Raji (cell line): ENCODE results near the gene CDC42EP2.
A peak's percentile ranks its signal among the peaks of the same experiment; 100 is the strongest.

ENCODE experiments used
- POLR2A ChIP-seq: IDR thresholded peaks from 2 replicates; pipeline ENCODE4 v1.6.1; 2011; ENCODE audit warnings: low read depth, low read length, control low read depth; ENCODE audit not compliant: insufficient read depth

CDC42EP2 gene

DNA sequence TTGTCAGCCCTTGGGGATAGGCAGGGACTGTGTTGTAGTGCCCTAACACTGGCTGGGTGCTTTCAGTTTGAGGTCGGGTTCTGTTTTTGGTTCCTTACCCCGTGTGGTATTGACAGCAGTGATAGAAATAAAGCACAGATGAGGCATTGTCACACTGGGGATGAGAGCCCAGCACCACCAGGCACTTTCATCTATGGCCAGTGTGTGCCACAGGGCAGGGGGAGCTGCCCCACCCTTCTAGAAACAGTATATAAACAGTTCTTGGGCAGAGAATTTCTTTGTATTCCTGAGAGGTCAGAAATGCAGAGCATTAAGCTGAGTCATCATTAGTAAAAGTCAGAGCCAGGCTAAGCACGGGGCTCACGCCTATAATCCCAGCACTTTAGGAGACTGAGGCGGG, 23.1 kb upstream of the CDC42EP2 start:
- no peak for TF ChIP-seq POLR2A

DNA sequence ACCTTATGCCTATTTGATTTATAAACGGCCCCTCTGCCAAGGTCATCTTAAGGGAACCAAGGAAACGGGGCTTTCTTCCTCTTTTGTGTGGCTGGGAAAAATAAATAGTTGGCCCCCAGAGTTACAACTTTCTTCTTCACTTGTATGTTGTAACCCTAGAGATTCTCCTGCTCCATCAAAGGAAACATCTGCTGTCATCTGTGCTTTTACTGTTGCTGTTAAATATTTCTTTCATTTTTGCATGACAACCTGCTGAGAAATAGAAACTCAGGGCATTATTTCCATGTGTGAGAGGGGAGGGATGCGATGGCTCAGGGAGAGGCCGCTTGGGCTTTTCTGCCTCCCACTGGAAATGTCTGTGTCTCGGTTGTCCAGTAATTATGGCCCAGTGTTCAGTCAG, 21.8 kb upstream of the CDC42EP2 start:
- no peak for TF ChIP-seq POLR2A

DNA sequence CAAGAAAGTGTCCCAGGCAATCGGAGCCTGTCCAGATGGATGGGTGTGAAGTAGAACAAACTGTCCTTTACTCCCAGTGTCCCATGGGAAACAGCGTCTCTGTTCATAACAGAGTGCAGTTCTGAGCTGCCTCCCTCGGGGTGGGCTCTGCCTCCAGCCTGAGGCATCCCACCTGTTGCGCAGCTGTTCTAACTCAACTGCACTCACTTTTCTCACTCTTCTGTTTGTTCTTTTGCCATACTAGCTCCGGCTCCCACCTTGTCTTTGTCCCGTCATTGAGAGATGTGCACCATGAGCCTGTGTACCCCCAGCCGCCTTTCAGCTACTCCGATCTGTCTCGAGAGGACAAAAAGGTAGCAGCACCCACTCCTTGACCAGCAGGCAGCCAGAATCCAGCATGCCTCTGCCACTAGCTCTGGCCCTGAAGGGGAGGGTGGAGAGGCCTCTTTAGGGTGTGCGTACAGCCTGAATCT, 20.7 kb upstream of the CDC42EP2 start:
- no peak for TF ChIP-seq POLR2A

DNA sequence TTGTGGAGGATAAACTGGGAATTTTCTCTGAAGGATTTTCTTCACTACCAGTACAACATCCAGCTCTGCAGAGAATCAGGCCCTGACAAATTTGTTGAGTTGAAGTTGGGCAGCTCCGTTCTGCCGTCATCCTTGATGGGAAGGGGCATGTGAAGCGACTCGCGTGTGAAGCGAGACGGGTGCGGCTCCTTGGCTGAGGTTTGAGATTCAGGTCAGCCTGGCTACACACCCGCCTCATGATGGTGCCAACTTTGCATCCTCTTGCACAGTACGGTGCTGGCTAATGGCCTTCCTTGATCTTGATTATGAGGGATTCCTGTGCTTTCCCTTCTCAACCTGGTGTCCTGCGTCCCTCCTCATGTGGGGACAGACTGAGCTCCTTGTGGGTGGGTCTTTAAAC, 19.7 kb upstream of the CDC42EP2 start:
- no peak for TF ChIP-seq POLR2A

DNA sequence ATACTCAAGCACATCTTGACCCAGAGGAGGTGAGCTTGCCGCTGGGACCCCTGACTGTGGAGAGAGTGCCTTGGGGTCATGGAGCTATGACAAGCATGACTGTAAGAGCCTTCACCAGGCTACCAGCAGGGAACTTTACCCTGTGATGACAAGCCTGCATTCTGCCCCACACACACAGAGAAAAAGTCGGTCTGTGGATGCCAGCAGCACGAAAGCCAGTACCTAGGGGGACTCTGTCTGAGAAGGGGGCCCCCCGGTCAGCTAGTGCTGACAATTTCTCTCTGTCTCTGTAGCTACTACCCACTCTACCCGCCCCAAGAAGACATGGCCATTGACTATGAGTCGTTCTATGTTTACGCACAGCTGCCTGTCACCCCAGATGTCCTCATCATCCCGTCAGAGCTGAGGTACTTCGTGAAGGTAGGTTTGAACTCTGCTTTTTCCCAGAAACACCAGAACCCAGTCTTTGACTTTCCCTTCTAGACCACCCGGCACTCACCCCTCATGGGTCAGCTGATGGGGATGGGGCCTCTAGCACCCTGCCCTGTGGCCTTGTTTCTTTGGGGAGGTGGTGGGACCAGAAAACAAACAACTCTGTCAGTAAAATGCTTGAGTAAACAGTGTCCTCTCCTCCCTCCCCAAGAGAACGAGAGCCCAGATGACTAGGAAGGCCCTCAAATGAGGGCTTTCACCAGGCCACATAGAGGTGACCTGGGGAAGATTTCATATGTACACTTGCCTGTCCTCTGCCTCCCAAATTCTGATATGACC, 18.9 kb upstream of the CDC42EP2 start:
- no peak for TF ChIP-seq POLR2A

DNA sequence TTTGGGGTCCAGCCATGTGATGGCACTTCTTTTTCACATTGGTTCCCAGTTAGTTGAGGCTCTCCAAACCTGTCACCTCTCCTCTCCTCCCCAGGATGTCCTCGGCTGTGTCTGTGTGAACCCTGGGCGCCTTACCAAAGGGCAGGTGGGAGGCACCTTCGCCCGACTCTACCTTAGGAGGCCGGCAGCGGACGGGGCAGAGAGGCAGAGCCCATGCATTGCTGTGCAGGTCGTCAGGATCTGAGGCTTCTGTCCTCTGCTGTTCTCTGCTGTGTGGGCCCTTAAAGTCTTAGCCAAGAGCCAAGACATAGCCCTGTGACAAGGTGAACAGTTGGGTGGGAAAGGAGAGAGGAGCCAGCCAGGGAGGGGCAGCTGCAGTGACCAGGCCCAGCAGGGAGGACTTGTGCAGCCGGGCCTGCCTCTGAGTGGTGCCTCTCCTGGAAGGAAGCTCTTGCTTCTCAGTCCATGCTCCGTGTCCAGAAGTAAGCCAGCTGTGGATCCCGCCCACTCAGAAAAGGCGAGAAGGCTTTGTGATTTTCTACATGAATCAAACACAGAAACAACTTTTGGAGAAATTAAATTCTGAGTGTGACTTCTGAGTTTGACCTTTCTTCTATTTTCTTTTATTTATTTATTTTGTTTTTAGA, 17.5 kb upstream of the CDC42EP2 start:
- TF ChIP-seq POLR2A, result no peak

DNA sequence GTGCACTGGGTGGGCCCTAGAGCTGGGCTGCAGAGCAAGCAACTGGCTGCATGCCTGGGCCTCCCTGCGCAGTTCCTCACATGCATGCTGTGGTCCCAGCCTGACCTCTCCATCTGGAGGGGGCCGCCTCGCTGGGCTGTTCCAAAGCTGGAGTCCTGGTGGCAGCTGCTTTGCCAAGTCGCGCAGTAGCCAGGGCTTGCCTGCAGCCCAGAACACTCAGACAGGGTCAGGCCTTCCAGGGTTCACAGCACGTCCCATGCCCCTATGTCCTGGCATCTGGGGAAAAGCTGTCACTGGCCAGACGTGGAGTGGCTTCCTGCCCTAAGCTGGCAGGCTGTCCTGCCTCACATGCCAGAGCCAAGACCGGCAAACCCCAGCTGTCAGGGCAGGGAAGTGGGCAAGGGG, 16.5 kb upstream of the CDC42EP2 start:
- no peak for TF ChIP-seq POLR2A

DNA sequence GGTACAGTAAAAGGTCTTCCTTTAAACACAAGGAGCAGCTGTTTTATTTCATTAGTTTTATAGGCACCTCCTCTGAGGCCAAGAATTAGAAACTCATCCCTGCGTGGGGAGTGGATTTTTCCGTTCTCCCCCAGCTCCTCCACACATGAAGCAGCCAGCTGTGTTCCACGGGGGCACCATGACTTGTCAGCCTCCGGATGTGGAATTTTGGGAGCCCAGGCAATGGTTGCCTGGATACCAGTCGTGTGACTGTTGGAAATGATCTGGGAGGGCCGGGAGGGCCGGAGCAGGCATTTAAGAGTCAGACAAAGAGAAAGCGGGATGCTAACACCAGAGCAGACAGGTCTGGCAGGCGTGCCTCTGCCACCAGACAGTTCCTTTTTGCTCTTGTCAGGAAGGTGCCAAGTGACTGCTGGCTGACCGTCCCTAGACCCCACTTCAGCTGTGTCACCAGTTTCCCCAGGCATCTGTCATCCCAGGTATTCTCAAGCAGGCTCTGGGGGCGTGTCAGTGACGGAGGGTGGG, 15.9 kb upstream of the CDC42EP2 start:
- TF ChIP-seq POLR2A, result no peak

DNA sequence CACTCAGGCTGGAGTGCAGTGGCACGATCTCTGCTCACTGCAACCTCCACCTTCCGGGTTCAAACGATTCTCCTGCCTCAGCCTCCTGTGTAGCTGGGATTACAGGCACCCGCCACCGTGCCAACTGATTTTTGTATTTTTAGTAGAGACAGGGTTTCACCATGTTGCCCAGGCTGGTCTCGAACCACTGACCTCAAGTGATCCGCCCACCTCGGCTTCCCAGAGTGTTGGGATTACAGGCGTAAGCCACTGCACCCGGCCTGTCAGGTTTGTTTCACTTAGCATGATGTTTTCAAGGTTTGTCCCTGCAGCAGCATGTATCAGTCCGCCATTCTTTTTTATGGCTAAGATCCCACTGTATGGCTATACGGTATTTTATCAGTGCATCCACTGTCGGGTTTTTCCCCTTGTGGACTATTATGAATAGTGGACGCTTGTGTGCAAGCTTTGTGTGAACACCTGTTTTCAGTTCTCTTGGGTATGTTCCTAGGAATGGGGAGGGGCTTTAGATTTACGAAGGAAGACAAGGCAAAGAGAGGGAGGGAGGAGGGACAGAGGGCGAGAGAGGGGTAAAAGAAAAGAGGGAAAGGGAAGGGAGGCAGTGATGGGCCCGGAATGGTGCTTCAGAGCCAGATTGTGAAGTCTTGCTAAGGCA, 13.9 kb upstream of the CDC42EP2 start:
- TF ChIP-seq POLR2A, result no peak

DNA sequence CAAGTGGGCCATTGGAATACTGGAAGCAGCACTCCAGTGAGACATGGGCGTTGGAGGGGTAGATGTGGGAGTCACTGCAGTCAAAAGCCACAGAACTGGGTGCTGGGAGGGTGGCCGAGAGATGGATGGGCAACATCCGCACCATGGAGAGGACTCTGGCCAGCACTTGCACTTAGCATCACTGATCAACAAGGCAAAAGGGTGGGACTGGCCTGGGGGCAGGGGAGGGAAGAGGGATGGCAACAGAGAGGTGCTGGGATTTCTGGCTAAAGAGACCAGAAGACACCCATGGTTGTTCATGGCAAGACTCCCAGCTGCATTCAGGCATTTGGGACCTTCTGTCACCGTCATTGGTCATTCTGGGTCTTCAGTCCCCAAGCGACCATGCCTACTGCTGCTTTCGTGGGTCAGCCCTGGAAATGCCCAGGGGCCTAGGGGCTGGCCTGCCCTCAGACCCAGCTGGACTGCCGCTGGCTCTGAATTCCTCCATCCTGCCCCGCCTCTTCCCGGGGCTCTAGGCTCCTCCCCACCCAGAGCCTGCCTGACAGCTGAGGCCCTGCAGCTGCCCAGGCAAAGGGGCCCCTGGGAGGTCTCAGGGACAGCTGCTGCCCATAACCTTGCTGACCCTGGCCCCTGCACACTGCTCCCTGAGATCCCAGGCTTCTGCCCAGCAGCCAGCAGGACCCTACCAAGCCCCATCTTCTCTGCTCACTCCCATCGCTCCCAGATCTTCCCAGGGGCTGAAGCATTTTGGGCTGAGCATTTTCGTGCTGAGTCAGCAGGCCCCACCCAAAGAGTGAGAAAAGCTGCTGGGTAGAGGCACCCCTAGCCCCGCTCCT, 13.0 kb upstream of the CDC42EP2 start:
- no peak for TF ChIP-seq POLR2A

DNA sequence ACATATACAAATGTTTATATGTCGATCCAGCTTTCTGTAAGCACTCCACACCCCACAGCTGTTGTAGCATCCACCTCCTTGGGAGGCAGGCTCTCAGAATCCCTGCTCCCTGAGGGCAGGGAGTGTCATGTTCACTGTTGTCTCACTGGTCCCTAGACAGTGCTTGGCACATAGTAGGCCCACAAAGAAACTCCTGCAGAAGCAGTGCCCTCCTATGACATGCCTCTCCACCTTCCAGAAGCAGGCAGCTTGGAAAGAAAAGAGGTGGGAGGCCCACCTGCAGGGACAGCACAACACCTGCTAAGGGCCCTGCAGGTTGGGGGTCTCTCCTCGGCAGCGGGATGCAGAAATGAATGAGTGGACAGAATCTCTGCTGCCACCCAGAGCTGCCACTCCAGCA, 11.1 kb upstream of the CDC42EP2 start:
- no peak for TF ChIP-seq POLR2A

DNA sequence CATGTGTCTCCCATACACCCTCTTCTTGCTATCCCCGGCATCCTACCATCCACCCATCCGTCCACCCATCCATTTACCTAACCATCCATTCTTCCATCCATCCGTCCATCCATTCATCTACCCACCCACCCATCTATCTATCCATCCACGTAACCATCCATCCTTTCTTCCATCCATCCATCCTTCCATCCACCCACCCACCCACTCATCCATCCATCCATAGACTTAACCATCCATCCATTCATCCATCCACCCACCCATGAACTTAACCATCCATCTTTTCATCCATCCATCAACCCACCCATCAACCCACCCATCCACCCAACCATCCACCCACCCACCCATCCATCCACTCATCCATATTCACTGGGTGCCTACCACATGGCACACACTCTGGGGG, 10.6 kb upstream of the CDC42EP2 start:
- no peak for TF ChIP-seq POLR2A

DNA sequence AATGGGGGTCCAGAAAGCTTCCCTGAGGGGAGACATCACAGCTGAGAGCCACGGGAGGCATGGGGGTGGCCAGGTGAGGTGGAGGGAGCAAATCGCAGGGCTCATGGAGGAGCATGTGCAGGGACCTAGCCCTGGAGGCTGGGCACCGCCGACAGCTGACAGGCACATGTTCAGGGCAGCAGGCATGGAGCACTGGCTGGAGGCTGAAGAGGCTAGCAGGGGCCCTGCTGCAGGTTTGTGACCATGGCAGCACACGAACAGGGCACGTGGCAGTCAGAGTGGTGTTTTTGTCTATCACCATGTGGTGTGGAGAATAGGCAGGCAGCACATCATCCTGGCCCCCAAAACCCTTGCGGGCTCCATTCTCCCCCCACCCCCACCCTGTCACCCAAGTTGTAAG, 10.1 kb upstream of the CDC42EP2 start:
- 0 out of 2 replicates have a peak, but pooled peaks have one; percentile 17 for TF ChIP-seq POLR2A

DNA sequence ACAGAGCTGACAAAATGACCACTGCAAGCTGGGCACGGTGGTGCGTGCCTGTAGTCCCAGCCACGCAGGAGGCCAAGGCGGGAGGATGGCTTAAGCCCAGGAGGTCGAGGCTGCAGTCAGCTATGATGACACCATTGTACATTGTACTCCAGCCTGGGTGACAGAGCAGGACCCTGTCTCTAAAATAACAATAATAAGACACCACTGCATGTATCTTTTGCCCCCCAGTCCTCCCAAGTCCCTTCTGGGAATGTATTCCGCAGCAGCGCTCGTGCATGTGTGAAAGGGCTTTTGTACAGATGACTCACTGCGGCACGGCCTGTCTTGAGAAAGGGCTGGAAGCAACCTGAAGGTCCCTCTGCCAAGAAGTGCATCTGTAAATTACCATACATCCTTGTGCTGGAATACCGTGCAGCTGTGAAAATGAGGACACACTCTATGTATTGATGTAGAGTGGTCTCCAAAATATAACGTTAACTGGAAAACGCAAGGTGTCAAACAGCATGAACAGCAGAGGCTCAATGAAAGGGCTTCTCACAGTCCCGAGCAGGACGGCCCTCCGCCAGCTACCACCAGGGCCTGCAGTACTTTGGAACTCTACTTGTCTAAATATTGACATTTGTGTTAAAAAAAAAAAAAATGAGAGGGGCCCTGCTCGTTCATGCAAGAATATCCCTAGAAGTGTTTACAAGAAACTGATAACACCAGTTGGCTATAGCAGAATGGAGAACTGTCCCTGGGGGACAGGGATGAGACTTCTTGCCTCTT, 9.0 kb upstream of the CDC42EP2 start:
- no peak for TF ChIP-seq POLR2A
